Calu3 (cell line): ENCODE data around the gene PAPOLA. TPM values are rescaled to one million over a fixed set of nuclear protein-coding genes. Genes with fewer than 3 reads are reported as not detected.

Experiments used
- BruUV-seq: library from RNA; stranded (reverse); fragments of 400-500 nt; replicated peaks from 2 replicates; lab custom pipeline; 2021; lab: Mats Ljungman, UMichigan
- CTCF ChIA-PET: fragments of 300-600 bp; sonication (Branson Sonifier 250); formaldehyde crosslinking; loops from one replicate; lab custom pipeline; 2022; ENCODE audit warnings: antibody characterized with exemption; lab: Charles Lee
- DNase-seq: peaks from one replicate; pipeline ENCODE4 v3.0.0; 2022
- H3K27ac Mint-ChIP-seq: one replicate; pipeline ENCODE4 v1.8.0; 2022; ENCODE audit warnings: mixed read lengths; ENCODE audit not compliant: unreplicated experiment
- H3K27me3 Mint-ChIP-seq: one replicate; pipeline ENCODE4 v1.8.0; 2022; ENCODE audit warnings: mixed read lengths; ENCODE audit not compliant: unreplicated experiment
- H3K36me3 Mint-ChIP-seq: one replicate; pipeline ENCODE4 v1.8.0; 2022; ENCODE audit warnings: mild to moderate bottlenecking, moderate library complexity, mixed read lengths; ENCODE audit not compliant: insufficient read depth, unreplicated experiment
- H3K4me1 Mint-ChIP-seq: one replicate; pipeline ENCODE4 v1.8.0; 2022; ENCODE audit warnings: mild to moderate bottlenecking, low read depth, mixed read lengths; ENCODE audit not compliant: unreplicated experiment
- H3K4me3 Mint-ChIP-seq: one replicate; pipeline ENCODE4 v1.8.0; 2022; ENCODE audit warnings: mild to moderate bottlenecking, low read depth, moderate library complexity, mixed read lengths; ENCODE audit not compliant: unreplicated experiment
- H3K9me3 Mint-ChIP-seq: one replicate; pipeline ENCODE4 v1.8.0; 2022; ENCODE audit warnings: low read depth, mixed read lengths; ENCODE audit not compliant: unreplicated experiment
- intact Hi-C: fragments of 100-400 bp; cut with micrococcal nuclease; formaldehyde crosslinking; loops from one replicate; pipeline ENCODE4 v1.10.0; 2022; ENCODE audit not compliant: unreplicated experiment
- total RNA-seq: library from RNA; stranded (reverse); gene quantifications from 2 replicates; pipeline ENCODE4 v1.2.3, GENCODE V29; 2022
- TF ChIP-seq, protein P1 (sequence below): fragments of 200-600 bp; IDR thresholded peaks from one replicate; pipeline ENCODE4 v1.8.0; 2022; ENCODE audit warnings: antibody characterized with exemption; ENCODE audit not compliant: unreplicated experiment

PAPOLA gene
- total RNA-seq, 1 experiment from 2014 or later, result 205 TPM

- no TSS peak for BruUV-seq
- CTCF ChIA-PET, result interaction anchor here (1.7 kb wide), 1 partner anchor 9 kb away, joined by 4 read pairs; no protein-coding TSS in a partner anchor
- Mint-ChIP-seq H3K9me3 (no peaks in the 10 kb centered on the region), H3K4me1 (no peaks in the 10 kb centered on the region), H3K27ac (no peak overlapping the region), H3K27me3 (no peaks in the 10 kb centered on the region), H3K36me3 (no peaks in the 10 kb centered on the region), H3K4me3 (no peak overlapping the region)
- no peak for DNase-seq
- TF ChIP-seq, protein P1, sequence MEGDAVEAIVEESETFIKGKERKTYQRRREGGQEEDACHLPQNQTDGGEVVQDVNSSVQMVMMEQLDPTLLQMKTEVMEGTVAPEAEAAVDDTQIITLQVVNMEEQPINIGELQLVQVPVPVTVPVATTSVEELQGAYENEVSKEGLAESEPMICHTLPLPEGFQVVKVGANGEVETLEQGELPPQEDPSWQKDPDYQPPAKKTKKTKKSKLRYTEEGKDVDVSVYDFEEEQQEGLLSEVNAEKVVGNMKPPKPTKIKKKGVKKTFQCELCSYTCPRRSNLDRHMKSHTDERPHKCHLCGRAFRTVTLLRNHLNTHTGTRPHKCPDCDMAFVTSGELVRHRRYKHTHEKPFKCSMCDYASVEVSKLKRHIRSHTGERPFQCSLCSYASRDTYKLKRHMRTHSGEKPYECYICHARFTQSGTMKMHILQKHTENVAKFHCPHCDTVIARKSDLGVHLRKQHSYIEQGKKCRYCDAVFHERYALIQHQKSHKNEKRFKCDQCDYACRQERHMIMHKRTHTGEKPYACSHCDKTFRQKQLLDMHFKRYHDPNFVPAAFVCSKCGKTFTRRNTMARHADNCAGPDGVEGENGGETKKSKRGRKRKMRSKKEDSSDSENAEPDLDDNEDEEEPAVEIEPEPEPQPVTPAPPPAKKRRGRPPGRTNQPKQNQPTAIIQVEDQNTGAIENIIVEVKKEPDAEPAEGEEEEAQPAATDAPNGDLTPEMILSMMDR, result no peak
- intact Hi-C loops, result no loop called here
These were observed 24.1 kb upstream of the PAPOLA start for GRCh38 chr14:96478119-96478518.

- CTCF ChIA-PET, result interaction anchor here (0.6 kb wide), 1 partner anchor 577 kb away, joined by 3 read pairs; no protein-coding TSS in a partner anchor
- DNase-seq, result no peak
- no peak overlapping the region for H3K4me3 Mint-ChIP-seq
- peaks cover 10% of the 10 kb centered on the region for H3K27me3 Mint-ChIP-seq
- no peak overlapping the region for H3K27ac Mint-ChIP-seq
- no TSS peak for BruUV-seq
- no peaks in the 10 kb centered on the region for H3K9me3 Mint-ChIP-seq
- TF ChIP-seq, protein P1, result no peak
- no peaks in the 10 kb centered on the region for H3K36me3 Mint-ChIP-seq
- H3K4me1 Mint-ChIP-seq, result no peaks in the 10 kb centered on the region
- intact Hi-C loops, result no loop called here
These were observed 22.6 kb upstream of the PAPOLA start for GRCh38 chr14:96479435-96480146.

GRCh38 chr14:96481731-96482314 lies 20.4 kb upstream of the PAPOLA start:
- no peaks in the 10 kb centered on the region for H3K9me3 Mint-ChIP-seq
- H3K4me1 Mint-ChIP-seq, result no peaks in the 10 kb centered on the region
- H3K27ac Mint-ChIP-seq, result no peak overlapping the region
- H3K4me3 Mint-ChIP-seq, result no peak overlapping the region
- DNase-seq, result no peak
- intact Hi-C loops, result no loop called here
- H3K27me3 Mint-ChIP-seq, result peaks cover 12% of the 10 kb centered on the region
- CTCF ChIA-PET, result interaction anchor here (0.6 kb wide), 1 partner anchor 202 kb away, joined by 5 read pairs; no protein-coding TSS in a partner anchor
- TF ChIP-seq, protein P1, result no peak
- no peaks in the 10 kb centered on the region for H3K36me3 Mint-ChIP-seq
- no TSS peak for BruUV-seq

DNA sequence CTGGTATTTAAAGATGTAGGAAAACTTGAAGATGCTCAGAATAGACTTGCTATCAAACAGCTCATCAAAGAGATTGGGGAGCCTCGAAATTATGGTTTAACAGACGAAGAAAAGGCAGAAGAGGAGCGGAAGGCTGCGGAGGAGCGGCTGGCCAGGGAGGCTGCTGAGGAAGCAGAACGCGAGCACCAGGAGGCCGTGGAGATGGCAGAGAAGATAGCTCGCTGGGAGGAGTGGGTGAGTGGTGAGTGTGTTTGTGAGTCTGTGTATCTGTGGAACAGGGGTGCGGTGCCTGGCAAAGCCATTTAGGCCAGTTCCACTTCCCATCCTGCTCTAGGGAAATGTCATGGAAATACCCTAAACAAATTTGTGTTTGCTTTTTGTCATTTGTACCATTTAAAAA lies 19.2 kb upstream of the PAPOLA start:
- intact Hi-C loops, result no loop called here
- TF ChIP-seq, protein P1, result no peak
- Mint-ChIP-seq H3K27me3 (peaks cover 12% of the 10 kb centered on the region), H3K4me3 (no peak overlapping the region), H3K9me3 (no peaks in the 10 kb centered on the region), H3K4me1 (no peaks in the 10 kb centered on the region), H3K27ac (no peak overlapping the region), H3K36me3 (no peaks in the 10 kb centered on the region)
- no peak for DNase-seq
- CTCF ChIA-PET, result no interaction called here
- BruUV-seq, result no TSS peak
